NB4 (cell line): ENCODE results near the gene ARHGEF4.

Experiments used
- MYC ChIP-seq: IDR thresholded peaks from 2 replicates; pipeline ENCODE4 v1.6.1; 2011; ENCODE audit warnings: low read depth, low read length
- POLR2A ChIP-seq: IDR thresholded peaks from 2 replicates; pipeline ENCODE4 v1.6.1; 2011; ENCODE audit warnings: mild to moderate bottlenecking; ENCODE audit not compliant: insufficient read length; ENCODE audit errors: extremely low read depth
- TF ChIP-seq, protein P1 (sequence below): IDR thresholded peaks from one replicate; pipeline ENCODE4 v1.5.1; 2012; ENCODE audit warnings: low read depth, low read length
- TF ChIP-seq, protein P2 (sequence below): IDR thresholded peaks from 2 replicates; pipeline ENCODE4 v1.6.1; 2011; ENCODE audit warnings: low read depth, low read length

DNA sequence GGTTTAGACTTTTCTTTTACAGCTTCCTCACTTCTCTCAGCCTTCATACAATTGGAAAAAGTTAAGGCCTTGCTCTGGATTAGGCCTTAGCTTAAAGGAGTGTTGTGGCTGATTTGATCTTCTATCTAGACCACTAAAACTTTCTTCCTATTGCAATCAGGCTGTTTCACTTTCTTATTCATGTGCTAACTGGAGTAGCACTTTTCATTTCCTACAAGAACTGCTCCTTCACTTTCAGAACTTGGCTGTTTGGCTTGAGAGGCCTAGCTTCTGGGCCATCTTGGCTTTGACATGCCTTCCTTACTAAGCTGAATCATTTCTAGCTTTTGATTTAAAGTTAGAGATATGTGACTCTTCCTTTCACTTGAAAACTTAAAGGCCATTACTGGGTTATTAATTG is 114.3 kb downstream of the ARHGEF4 start:
- TF ChIP-seq, protein P1, sequence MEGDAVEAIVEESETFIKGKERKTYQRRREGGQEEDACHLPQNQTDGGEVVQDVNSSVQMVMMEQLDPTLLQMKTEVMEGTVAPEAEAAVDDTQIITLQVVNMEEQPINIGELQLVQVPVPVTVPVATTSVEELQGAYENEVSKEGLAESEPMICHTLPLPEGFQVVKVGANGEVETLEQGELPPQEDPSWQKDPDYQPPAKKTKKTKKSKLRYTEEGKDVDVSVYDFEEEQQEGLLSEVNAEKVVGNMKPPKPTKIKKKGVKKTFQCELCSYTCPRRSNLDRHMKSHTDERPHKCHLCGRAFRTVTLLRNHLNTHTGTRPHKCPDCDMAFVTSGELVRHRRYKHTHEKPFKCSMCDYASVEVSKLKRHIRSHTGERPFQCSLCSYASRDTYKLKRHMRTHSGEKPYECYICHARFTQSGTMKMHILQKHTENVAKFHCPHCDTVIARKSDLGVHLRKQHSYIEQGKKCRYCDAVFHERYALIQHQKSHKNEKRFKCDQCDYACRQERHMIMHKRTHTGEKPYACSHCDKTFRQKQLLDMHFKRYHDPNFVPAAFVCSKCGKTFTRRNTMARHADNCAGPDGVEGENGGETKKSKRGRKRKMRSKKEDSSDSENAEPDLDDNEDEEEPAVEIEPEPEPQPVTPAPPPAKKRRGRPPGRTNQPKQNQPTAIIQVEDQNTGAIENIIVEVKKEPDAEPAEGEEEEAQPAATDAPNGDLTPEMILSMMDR = no peak
- no peak for TF ChIP-seq POLR2A
- TF ChIP-seq, protein P2, sequence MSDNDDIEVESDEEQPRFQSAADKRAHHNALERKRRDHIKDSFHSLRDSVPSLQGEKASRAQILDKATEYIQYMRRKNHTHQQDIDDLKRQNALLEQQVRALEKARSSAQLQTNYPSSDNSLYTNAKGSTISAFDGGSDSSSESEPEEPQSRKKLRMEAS = no peak
- no peak for TF ChIP-seq MYC
